Adrenal gland (tissue), 5 donors: Measurements from ENCODE around the gene TSGA10.

Experiments
- CTCF ChIP-seq, 6 experiments: fragments of 450-650 bp in 4 of 6; fragments of 200-600 bp in 2 of 6; sonication (generic) in 1 of 6; IDR thresholded peaks; 1 replicate in 5 of 6; 2 replicates in 1 of 6; pipeline versions ENCODE4 v1.5.1 to v1.8.0; 2016 to 2021; ENCODE audit warnings: antibody characterized with exemption in 6 of 6, mild to moderate bottlenecking in 2 of 6, moderate library complexity in 1 of 6
- POLR2A ChIP-seq, 2 donors: fragments of 450-650 bp; IDR thresholded peaks; one replicate each; pipeline ENCODE4 v1.6.1; 2017; ENCODE audit warnings: antibody characterized with exemption in 2 of 2, mild to moderate bottlenecking in 2 of 2, moderate library complexity in 1 of 2
- donor health status: DM: no; HTN: no; CAD: no.

- TF ChIP-seq CTCF (IDR thresholded peaks at IDR 0.05) (no peak), POLR2A (IDR thresholded peaks at IDR 0.05) (no peak)
Measured at GRCh38 chr2:99150706-99151105, 4.0 kb downstream of the TSGA10 start.
